Cerebellar cortex (tissue), 1 donor: Measurements from ENCODE around the gene KDM7A.
"Not testable (repeated sequence)": the region's sequence is repeated elsewhere in the genome, so short reads cannot be mapped to it uniquely, and the experiment has no call there.

ENCODE experiments used
- DNase-seq: peaks from one replicate; pipeline ENCODE4 v3.0.0-alpha.2; 2015; ENCODE audit warnings: low spot score

The KDM7A gene

GRCh38 chr7:140176811-140177702 is at the start of gene KDM7A:
Gene KDM7A (minus strand): TSS chr7:140176983. CDS start chr7:140176937, 46 bp downstream.
- peak; percentile 86 for DNase-seq

- no peak for DNase-seq
Observed at GRCh38 chr7:140225562-140226249, 48.9 kb upstream of the KDM7A start.

- no peak for DNase-seq
Observed at GRCh38 chr7:140223515-140224221, 46.9 kb upstream of the KDM7A start.

GRCh38 chr7:140222814-140223213 is 46.0 kb upstream of the KDM7A start:
- no peak for DNase-seq

- DNase-seq = no peak
Observed at GRCh38 chr7:140219672-140220524, 43.1 kb upstream of the KDM7A start.

- DNase-seq = no peak
Observed at GRCh38 chr7:140218656-140219055, 41.9 kb upstream of the KDM7A start.

GRCh38 chr7:140217750-140218501 is 41.1 kb upstream of the KDM7A start:
- no peak for DNase-seq

GRCh38 chr7:140215281-140215680 is 38.5 kb upstream of the KDM7A start:
- no peak for DNase-seq

GRCh38 chr7:140214075-140214684 is 37.4 kb upstream of the KDM7A start:
- peak; percentile 50 for DNase-seq

GRCh38 chr7:140213684-140214074 is 36.9 kb upstream of the KDM7A start:
- no peak for DNase-seq

GRCh38 chr7:140212100-140212881 is 35.5 kb upstream of the KDM7A start:
- DNase-seq = no peak

- no peak for DNase-seq
Observed at GRCh38 chr7:140211698-140212097, 34.9 kb upstream of the KDM7A start.

- no peak for DNase-seq
Observed at GRCh38 chr7:140209866-140210609, 33.3 kb upstream of the KDM7A start.

GRCh38 chr7:140206616-140207389 is 30.0 kb upstream of the KDM7A start:
- DNase-seq = no peak

GRCh38 chr7:140205600-140205999 is 28.8 kb upstream of the KDM7A start:
- no peak for DNase-seq

GRCh38 chr7:140203556-140203955 is 26.8 kb upstream of the KDM7A start:
- no peak for DNase-seq

- DNase-seq = not testable (repeated sequence)
Observed at GRCh38 chr7:140202942-140203341, 26.2 kb upstream of the KDM7A start.

- no peak for DNase-seq
Observed at GRCh38 chr7:140201393-140201792, 24.6 kb upstream of the KDM7A start.
